Measurements from ENCODE around the gene TMEM37. TPM values are rescaled to one million over a fixed set of nuclear protein-coding genes. Genes with fewer than 3 reads are reported as not detected.

Gene TMEM37
- total RNA-seq, 1 donor from 2014 or later, result 0.51 TPM

DNA sequence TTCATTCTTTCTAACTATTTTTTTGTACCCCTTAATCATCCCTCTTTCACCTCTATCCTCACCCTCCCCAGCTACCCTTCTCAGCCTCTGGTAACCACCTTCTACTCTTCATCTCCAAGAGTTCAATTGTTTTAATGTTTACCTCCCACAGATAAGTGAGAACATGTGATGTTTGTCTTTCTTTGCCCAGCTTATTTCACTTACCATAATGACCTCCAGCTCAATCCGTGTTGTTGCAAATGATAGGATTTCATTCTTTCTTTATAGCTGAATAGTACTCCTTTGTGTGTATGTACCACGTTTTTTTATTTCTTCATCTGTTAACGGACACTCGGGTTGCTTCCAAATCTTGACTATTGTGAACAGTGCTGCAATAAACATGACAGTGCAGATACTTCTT lies 22.1 kb upstream of the TMEM37 start:
- Mint-ChIP-seq H3K27me3 (peaks cover 13% of the 10 kb centered on the region), H3K4me3 (no peak overlapping the region), H3K9me3 (no peaks in the 10 kb centered on the region), H3K27ac (no peak overlapping the region), H3K4me1 (peaks cover under 1% of the 10 kb centered on the region), H3K36me3 (ENCODE audit: low read depth) (no peaks in the 10 kb centered on the region)
- intact Hi-C loops (cut with micrococcal nuclease), result no loop called here
- no peak for ATAC-seq (ENCODE audit: low read depth)
- no peak for DNase-seq
- TF ChIP-seq CTCF (IDR thresholded peaks at IDR 0.05), result no peak
- POLR2A ChIA-PET, result no interaction called here
- CTCF ChIA-PET, result interaction anchor here (0.7 to 9.4 kb wide), 2 partner anchors 22 to 67 kb away, joined by 3 to 102 read pairs; partner anchors contain the start of gene TMEM37

- Mint-ChIP-seq H3K9me3 (no peaks in the 10 kb centered on the region), H3K27me3 (peaks cover 17% of the 10 kb centered on the region), H3K36me3 (ENCODE audit: low read depth) (no peaks in the 10 kb centered on the region), H3K4me1 (peaks cover 17% of the 10 kb centered on the region), H3K27ac (no peak overlapping the region), H3K4me3 (no peak overlapping the region)
- no peak for ATAC-seq (ENCODE audit: low read depth)
- TF ChIP-seq CTCF (IDR thresholded peaks at IDR 0.05), result no peak
- POLR2A ChIA-PET, result interaction anchor here (2.4 kb wide), 1 partner anchor 16 kb away, joined by 9 read pairs; the partner anchor contains the start of gene TMEM37
- CTCF ChIA-PET, result interaction anchor here (0.7 kb wide), 1 partner anchor 23 kb away, joined by 3 read pairs; no protein-coding TSS in a partner anchor
- no peak for DNase-seq
- intact Hi-C loops (cut with micrococcal nuclease), result no loop called here
Measured at GRCh38 chr2:119414894-119415293, 16.8 kb upstream of the TMEM37 start.

DNA sequence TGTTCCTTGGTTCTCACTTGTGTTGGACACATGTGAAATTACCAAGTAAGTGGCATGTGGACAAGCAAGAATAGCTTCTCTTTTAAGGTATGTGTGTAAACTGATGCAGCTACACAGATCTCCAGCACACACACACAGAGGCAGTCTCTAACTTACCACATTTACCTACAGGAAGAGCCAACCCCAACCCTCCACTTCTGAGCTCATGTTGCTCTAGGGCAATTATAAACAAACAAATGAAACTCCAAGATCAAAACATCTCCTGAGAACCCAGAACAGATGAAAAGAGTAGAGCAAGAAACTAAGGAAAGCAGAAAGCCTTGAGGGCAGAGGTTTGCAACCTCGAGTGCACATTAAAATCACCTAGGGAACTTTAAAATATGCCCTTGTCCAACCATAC lies 16.0 kb upstream of the TMEM37 start:
- Mint-ChIP-seq H3K27me3 (peaks cover 17% of the 10 kb centered on the region), H3K4me3 (no peak overlapping the region), H3K4me1 (peaks cover 17% of the 10 kb centered on the region), H3K27ac (no peak overlapping the region), H3K9me3 (no peaks in the 10 kb centered on the region), H3K36me3 (ENCODE audit: low read depth) (no peaks in the 10 kb centered on the region)
- intact Hi-C loops (cut with micrococcal nuclease), result no loop called here
- CTCF ChIA-PET, result no interaction called here
- DNase-seq (no peak), ATAC-seq (ENCODE audit: low read depth) (no peak)
- TF ChIP-seq CTCF (IDR thresholded peaks at IDR 0.05), result no peak
- POLR2A ChIA-PET, result interaction anchor here (2.4 kb wide), 1 partner anchor 16 kb away, joined by 9 read pairs; the partner anchor contains the start of gene TMEM37

DNA sequence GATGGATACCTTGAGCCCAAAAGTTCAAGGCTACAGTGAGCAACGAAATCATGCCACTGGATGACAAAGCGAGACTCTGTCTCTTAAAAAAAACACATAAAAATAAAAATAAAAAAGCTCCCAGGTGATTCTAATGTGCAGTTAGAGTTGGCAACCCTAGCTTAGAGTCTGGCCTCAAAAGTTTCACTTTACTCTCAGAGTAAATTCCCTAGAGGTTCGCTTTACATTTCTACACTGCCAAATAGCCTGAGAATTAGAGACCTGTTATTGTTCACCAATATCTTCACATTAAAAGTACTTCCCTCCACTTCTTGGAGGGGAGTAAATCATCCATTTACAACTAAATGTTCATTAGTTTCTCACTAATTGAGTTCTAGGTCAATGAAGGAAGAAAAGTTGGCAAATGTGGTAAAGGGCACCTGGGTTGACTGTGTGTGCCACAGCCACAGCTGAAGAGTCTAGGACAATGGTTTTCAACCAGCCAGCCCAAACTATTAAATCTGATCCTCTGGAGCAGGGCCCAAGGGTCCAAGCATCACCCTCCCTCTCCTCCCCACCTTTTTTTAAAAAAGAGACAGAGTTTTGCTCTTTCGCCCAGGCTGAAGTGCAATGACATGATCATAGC lies 15.2 kb upstream of the TMEM37 start:
- Mint-ChIP-seq H3K36me3 (ENCODE audit: low read depth) (no peaks in the 10 kb centered on the region), H3K27me3 (peaks cover 10% of the 10 kb centered on the region), H3K9me3 (no peaks in the 10 kb centered on the region), H3K4me1 (peaks cover 17% of the 10 kb centered on the region), H3K27ac (no peak overlapping the region), H3K4me3 (no peak overlapping the region)
- DNase-seq, result no peak
- ATAC-seq (ENCODE audit: low read depth), result no peak
- intact Hi-C loops (cut with micrococcal nuclease), result no loop called here
- ChIA-PET POLR2A (interaction anchor here (2.4 kb wide), 1 partner anchor 15 kb away, joined by 9 read pairs; the partner anchor contains the start of gene TMEM37), CTCF (no interaction called here)
- TF ChIP-seq CTCF (IDR thresholded peaks at IDR 0.05), result no peak

- ChIA-PET POLR2A (no interaction called here), CTCF (no interaction called here)
- ATAC-seq (ENCODE audit: low read depth), result no peak
- peaks cover 5% of the 10 kb centered on the region for H3K9me3 Mint-ChIP-seq
- H3K4me1 Mint-ChIP-seq, result peaks cover 17% of the 10 kb centered on the region
- no peaks in the 10 kb centered on the region for H3K36me3 Mint-ChIP-seq (ENCODE audit: low read depth)
- H3K4me3 Mint-ChIP-seq, result no peak overlapping the region
- peaks cover 18% of the 10 kb centered on the region for H3K27me3 Mint-ChIP-seq
- no peak overlapping the region for H3K27ac Mint-ChIP-seq
- no peak for TF ChIP-seq CTCF (IDR thresholded peaks at IDR 0.05)
- intact Hi-C loops (cut with micrococcal nuclease), result no loop called here
- no peak for DNase-seq
Measured at GRCh38 chr2:119417908-119418307, 13.7 kb upstream of the TMEM37 start.

All from activated B cell treated with CpG ODN at 0.5 μM for 24 hours (primary cell).